Testis (tissue), 2 donors: ENCODE data around the gene HIRA.

Experiments used
- CTCF ChIP-seq, 3 experiments: fragments of 450-650 bp in 2 of 3; fragments of 200-600 bp in 1 of 3; sonication (generic) in 1 of 3; IDR thresholded peaks; one replicate each; pipeline ENCODE4 v1.5.1; 2016 to 2019; ENCODE audit warnings: antibody characterized with exemption in 3 of 3, mild to moderate bottlenecking in 2 of 3, moderate library complexity in 1 of 3
- POLR2A ChIP-seq: fragments of 450-650 bp; IDR thresholded peaks from one replicate; pipeline ENCODE4 v1.6.1; 2017; ENCODE audit warnings: antibody characterized with exemption, mild to moderate bottlenecking, moderate library complexity

GRCh38 chr22:19472233-19472632 lies 40.7 kb upstream of the HIRA start:
- TF ChIP-seq CTCF (IDR thresholded peaks at IDR 0.05) = no peak
- no peak for TF ChIP-seq POLR2A
